ENCODE results near the gene LDB2. TPM values are rescaled to one million over a fixed set of nuclear protein-coding genes. Genes with fewer than 3 reads are reported as not detected.

The LDB2 gene
- total and polyA plus RNA-seq, 2 experiments from 2014 or later, result 48.6 to 80.1 TPM

DNA sequence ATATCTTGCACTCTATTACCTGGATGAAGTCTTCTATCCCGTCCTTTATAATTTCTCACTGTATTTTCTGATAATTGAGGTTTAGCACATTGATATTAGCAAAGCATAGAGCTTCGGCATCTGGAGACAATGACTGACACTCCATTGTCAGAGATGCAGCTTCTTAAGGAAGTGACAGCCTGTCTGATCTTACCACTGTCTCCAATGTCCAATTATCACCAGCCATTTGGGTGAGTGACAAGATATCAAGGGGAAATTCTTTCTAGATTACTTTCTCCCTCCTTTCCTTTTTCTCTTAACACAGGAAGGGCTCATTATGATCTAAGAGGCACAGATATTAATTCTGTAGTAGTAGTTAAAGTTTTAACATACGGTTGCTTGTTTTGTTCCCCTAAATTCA lies 86.4 kb downstream of the LDB2 start (continued):
- TF ChIP-seq, protein P1, sequence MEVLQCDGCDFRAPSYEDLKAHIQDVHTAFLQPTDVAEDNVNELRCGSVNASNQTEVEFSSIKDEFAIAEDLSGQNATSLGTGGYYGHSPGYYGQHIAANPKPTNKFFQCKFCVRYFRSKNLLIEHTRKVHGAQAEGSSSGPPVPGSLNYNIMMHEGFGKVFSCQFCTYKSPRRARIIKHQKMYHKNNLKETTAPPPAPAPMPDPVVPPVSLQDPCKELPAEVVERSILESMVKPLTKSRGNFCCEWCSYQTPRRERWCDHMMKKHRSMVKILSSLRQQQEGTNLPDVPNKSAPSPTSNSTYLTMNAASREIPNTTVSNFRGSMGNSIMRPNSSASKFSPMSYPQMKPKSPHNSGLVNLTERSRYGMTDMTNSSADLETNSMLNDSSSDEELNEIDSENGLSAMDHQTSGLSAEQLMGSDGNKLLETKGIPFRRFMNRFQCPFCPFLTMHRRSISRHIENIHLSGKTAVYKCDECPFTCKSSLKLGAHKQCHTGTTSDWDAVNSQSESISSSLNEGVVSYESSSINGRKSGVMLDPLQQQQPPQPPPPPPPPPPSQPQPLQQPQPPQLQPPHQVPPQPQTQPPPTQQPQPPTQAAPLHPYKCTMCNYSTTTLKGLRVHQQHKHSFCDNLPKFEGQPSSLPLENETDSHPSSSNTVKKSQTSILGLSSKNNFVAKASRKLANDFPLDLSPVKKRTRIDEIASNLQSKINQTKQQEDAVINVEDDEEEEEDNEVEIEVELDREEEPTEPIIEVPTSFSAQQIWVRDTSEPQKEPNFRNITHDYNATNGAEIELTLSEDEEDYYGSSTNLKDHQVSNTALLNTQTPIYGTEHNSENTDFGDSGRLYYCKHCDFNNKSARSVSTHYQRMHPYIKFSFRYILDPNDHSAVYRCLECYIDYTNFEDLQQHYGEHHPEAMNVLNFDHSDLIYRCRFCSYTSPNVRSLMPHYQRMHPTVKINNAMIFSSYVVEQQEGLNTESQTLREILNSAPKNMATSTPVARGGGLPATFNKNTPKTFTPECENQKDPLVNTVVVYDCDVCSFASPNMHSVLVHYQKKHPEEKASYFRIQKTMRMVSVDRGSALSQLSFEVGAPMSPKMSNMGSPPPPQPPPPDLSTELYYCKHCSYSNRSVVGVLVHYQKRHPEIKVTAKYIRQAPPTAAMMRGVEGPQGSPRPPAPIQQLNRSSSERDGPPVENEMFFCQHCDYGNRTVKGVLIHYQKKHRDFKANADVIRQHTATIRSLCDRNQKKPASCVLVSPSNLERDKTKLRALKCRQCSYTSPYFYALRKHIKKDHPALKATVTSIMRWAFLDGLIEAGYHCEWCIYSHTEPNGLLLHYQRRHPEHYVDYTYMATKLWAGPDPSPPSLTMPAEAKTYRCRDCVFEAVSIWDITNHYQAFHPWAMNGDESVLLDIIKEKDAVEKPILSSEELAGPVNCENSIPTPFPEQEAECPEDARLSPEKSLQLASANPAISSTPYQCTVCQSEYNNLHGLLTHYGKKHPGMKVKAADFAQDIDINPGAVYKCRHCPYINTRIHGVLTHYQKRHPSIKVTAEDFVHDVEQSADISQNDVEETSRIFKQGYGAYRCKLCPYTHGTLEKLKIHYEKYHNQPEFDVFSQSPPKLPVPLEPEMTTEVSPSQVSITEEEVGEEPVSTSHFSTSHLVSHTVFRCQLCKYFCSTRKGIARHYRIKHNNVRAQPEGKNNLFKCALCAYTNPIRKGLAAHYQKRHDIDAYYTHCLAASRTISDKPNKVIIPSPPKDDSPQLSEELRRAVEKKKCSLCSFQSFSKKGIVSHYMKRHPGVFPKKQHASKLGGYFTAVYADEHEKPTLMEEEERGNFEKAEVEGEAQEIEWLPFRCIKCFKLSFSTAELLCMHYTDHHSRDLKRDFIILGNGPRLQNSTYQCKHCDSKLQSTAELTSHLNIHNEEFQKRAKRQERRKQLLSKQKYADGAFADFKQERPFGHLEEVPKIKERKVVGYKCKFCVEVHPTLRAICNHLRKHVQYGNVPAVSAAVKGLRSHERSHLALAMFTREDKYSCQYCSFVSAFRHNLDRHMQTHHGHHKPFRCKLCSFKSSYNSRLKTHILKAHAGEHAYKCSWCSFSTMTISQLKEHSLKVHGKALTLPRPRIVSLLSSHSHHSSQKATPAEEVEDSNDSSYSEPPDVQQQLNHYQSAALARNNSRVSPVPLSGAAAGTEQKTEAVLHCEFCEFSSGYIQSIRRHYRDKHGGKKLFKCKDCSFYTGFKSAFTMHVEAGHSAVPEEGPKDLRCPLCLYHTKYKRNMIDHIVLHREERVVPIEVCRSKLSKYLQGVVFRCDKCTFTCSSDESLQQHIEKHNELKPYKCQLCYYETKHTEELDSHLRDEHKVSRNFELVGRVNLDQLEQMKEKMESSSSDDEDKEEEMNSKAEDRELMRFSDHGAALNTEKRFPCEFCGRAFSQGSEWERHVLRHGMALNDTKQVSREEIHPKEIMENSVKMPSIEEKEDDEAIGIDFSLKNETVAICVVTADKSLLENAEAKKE (CRISPR knock-in tag; IDR thresholded peaks at IDR 0.05), result no peak
- TF ChIP-seq NANOG (IDR thresholded peaks at IDR 0.05; ENCODE audit: borderline replicate concordance) (no peak), ZNF114 (CRISPR knock-in tag; IDR thresholded peaks at IDR 0.05) (no peak)

DNA sequence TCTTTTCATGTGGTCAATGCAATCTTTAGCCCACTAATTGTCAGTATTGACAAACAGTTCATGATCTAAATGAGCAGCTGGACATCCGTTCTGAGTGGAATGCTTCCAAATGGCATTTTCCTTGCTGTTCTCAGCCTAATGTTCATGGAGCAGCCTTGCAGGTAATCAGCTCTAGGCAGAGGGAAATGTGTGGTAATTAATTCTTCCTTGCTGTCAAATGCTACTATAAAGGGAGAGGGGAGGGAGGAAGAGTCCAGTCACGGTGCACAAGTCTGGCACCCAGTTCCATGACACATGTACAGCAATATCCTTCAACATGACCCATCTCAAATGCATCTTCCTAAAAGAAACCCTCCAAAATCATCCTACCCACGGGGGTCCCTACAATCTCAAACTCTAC lies 88.5 kb downstream of the LDB2 start:
- no peak overlapping the region for H3K27ac Mint-ChIP-seq
- Histone ChIP-seq H3K4me1 (ENCODE audit: insufficient read depth) (peaks cover 7% of the 10 kb centered on the region; the same call in 1 of the 2 replicates), H3K27ac (ENCODE audit: low read depth) (no peak overlapping the region), H3K4me2 (no peak overlapping the region), H3K36me3 (ENCODE audit: insufficient read depth) (peaks cover 4% of the 10 kb centered on the region; the same call in 1 of the 2 replicates), H2AFZ (no peak overlapping the region), H3K9me2 (ENCODE audit: insufficient read depth) (no peaks in the 10 kb centered on the region), H3K4me3 (no peak overlapping the region), H3F3A (replicated peaks; ENCODE audit: low read depth) (no peaks in the 10 kb centered on the region), H3K79me2 (replicated peaks; ENCODE audit: insufficient read depth) (no peaks in the 10 kb centered on the region; the same call in 1 of the 2 replicates), H4K20me1 (replicated peaks; ENCODE audit: insufficient read depth) (no peaks in the 10 kb centered on the region), H3K27me3 (ENCODE audit: insufficient read depth) (no peaks in the 10 kb centered on the region)
- H3K4me3 Mint-ChIP-seq, result no peak overlapping the region
- no peak for DNase-seq (ENCODE audit: low spot score)
- peaks cover 10% of the 10 kb centered on the region; the same call in 2 of the 3 replicates for H3K9me3 Mint-ChIP-seq
- H3K4me1 Mint-ChIP-seq, result peaks cover 11% of the 10 kb centered on the region
- H3K36me3 Mint-ChIP-seq (ENCODE audit: low read depth), result peaks cover 40% of the 10 kb centered on the region
- no peaks in the 10 kb centered on the region for H3K27me3 Mint-ChIP-seq (ENCODE audit: insufficient read depth, low read depth, poor library complexity)
- ATAC-seq, result no peak
- TF ChIP-seq ZNF331 (CRISPR knock-in tag; IDR thresholded peaks at IDR 0.05; ENCODE audit: low read depth) (no peak), EZH2 (IDR thresholded peaks at IDR 0.05; ENCODE audit: low read depth, unreplicated experiment) (no peak), POLR2AphosphoS5 (IDR thresholded peaks at IDR 0.05; ENCODE audit: low read depth) (no peak)
- TF ChIP-seq, protein P2, sequence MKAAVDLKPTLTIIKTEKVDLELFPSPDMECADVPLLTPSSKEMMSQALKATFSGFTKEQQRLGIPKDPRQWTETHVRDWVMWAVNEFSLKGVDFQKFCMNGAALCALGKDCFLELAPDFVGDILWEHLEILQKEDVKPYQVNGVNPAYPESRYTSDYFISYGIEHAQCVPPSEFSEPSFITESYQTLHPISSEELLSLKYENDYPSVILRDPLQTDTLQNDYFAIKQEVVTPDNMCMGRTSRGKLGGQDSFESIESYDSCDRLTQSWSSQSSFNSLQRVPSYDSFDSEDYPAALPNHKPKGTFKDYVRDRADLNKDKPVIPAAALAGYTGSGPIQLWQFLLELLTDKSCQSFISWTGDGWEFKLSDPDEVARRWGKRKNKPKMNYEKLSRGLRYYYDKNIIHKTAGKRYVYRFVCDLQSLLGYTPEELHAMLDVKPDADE (IDR thresholded peaks at IDR 0.05), result no peak
- TF ChIP-seq, protein P3, sequence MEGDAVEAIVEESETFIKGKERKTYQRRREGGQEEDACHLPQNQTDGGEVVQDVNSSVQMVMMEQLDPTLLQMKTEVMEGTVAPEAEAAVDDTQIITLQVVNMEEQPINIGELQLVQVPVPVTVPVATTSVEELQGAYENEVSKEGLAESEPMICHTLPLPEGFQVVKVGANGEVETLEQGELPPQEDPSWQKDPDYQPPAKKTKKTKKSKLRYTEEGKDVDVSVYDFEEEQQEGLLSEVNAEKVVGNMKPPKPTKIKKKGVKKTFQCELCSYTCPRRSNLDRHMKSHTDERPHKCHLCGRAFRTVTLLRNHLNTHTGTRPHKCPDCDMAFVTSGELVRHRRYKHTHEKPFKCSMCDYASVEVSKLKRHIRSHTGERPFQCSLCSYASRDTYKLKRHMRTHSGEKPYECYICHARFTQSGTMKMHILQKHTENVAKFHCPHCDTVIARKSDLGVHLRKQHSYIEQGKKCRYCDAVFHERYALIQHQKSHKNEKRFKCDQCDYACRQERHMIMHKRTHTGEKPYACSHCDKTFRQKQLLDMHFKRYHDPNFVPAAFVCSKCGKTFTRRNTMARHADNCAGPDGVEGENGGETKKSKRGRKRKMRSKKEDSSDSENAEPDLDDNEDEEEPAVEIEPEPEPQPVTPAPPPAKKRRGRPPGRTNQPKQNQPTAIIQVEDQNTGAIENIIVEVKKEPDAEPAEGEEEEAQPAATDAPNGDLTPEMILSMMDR (conservative IDR thresholded peaks at IDR 0.05; ENCODE audit: low read depth in 2 of 2), result no peak
- TF ChIP-seq, protein P4, sequence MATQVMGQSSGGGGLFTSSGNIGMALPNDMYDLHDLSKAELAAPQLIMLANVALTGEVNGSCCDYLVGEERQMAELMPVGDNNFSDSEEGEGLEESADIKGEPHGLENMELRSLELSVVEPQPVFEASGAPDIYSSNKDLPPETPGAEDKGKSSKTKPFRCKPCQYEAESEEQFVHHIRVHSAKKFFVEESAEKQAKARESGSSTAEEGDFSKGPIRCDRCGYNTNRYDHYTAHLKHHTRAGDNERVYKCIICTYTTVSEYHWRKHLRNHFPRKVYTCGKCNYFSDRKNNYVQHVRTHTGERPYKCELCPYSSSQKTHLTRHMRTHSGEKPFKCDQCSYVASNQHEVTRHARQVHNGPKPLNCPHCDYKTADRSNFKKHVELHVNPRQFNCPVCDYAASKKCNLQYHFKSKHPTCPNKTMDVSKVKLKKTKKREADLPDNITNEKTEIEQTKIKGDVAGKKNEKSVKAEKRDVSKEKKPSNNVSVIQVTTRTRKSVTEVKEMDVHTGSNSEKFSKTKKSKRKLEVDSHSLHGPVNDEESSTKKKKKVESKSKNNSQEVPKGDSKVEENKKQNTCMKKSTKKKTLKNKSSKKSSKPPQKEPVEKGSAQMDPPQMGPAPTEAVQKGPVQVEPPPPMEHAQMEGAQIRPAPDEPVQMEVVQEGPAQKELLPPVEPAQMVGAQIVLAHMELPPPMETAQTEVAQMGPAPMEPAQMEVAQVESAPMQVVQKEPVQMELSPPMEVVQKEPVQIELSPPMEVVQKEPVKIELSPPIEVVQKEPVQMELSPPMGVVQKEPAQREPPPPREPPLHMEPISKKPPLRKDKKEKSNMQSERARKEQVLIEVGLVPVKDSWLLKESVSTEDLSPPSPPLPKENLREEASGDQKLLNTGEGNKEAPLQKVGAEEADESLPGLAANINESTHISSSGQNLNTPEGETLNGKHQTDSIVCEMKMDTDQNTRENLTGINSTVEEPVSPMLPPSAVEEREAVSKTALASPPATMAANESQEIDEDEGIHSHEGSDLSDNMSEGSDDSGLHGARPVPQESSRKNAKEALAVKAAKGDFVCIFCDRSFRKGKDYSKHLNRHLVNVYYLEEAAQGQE (IDR thresholded peaks at IDR 0.05; ENCODE audit: unreplicated experiment), result no peak
